ENCODE measurements around the gene YEATS2. TPM values are rescaled to one million over a fixed set of nuclear protein-coding genes. Genes with fewer than 3 reads are reported as not detected.

YEATS2 gene
- total and polyA plus RNA-seq, 8 donors, result 28.4 to 48.8 (median 44.1) TPM

DNA sequence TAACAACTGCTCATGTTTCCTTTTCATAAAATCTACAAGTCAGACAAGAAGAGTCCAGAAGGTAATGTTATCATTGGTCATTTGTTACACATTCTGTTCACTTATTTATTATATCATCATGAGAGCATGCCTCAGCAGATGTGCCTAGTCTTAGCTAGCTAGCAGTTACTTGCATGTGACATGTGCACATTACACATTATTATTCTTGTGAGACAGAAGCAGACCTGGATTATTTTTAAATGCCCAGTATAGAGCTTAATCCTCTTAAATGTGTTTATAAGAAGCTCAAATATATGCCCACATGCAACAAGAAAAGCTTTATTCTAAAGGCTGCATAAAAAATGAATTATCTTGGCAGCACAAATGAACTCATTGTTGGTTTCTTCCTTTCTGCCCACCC is 12.6 kb downstream of the YEATS2 start:
- ATAC-seq (no peak), DNase-seq (no peak)
- Histone ChIP-seq H3K9me3 (no peaks in the 10 kb centered on the region), H3K4me3 (no peak overlapping the region), H3K36me3 (peaks cover 0 to 3% of the 10 kb centered on the region in 2 donors), H3K27ac (no peak overlapping the region), H3K27me3 (no peaks in the 10 kb centered on the region), H3K4me1 (no peaks in the 10 kb centered on the region)
- TF ChIP-seq, protein P1, sequence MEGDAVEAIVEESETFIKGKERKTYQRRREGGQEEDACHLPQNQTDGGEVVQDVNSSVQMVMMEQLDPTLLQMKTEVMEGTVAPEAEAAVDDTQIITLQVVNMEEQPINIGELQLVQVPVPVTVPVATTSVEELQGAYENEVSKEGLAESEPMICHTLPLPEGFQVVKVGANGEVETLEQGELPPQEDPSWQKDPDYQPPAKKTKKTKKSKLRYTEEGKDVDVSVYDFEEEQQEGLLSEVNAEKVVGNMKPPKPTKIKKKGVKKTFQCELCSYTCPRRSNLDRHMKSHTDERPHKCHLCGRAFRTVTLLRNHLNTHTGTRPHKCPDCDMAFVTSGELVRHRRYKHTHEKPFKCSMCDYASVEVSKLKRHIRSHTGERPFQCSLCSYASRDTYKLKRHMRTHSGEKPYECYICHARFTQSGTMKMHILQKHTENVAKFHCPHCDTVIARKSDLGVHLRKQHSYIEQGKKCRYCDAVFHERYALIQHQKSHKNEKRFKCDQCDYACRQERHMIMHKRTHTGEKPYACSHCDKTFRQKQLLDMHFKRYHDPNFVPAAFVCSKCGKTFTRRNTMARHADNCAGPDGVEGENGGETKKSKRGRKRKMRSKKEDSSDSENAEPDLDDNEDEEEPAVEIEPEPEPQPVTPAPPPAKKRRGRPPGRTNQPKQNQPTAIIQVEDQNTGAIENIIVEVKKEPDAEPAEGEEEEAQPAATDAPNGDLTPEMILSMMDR (IDR thresholded peaks at IDR 0.05), result no peak
- intact Hi-C loops (cut with DNase I), result no loop called here

DNA sequence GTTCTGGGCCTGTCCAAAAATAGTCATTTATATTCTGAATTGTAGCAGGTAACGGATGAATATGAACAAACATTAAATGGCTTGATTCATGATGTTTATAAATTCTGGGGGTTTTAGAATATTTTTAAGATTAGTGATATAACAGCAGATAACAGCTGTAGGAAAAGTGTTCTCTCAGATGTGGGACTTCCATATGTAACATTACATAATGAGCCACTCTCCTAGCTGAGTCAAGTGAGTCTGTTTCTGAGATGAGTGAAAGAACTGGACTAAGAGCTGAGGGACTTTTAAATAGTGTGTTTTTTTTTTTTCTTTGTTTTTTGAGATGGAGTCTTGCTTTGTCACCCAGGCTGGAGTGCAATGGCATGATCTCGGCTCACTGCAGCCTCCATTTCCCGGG is 13.9 kb downstream of the YEATS2 start:
- Histone ChIP-seq H3K27ac (no peak overlapping the region), H3K27me3 (no peaks in the 10 kb centered on the region), H3K4me3 (no peak overlapping the region), H3K4me1 (peaks cover 0 to 5% of the 10 kb centered on the region in 2 donors), H3K9me3 (no peaks in the 10 kb centered on the region), H3K36me3 (peaks cover 0 to 16% of the 10 kb centered on the region in 2 donors)
- DNase-seq, result no peak
- TF ChIP-seq, protein P1 (IDR thresholded peaks at IDR 0.05), result no peak
- no peak for ATAC-seq
- intact Hi-C loops (cut with DNase I), result no loop called here

DNA sequence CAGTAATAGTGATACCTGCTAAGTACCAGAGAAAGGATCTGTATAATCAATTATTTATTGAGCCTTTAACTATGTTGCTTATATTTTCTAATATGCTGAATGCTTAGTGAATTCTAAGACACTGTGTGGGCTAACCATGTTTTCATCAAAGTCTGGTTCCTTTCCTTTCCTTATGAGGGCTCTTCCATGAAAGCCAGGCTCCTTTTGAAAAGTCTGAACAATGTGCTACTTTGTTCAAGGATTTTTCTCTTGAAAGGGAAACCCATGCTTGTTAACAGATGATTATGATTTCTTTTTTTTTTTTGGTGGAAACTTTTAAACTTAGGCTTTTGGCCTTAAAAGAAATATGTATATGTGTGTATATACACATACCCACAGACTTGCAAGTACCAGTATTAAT is 17.0 kb downstream of the YEATS2 start:
- intact Hi-C loops (cut with DNase I), result no loop called here
- Histone ChIP-seq H3K4me3 (no peak overlapping the region), H3K27ac (no peak overlapping the region), H3K36me3 (peaks cover 0 to 47% of the 10 kb centered on the region in 2 donors), H3K9me3 (no peaks in the 10 kb centered on the region), H3K27me3 (no peaks in the 10 kb centered on the region), H3K4me1 (peaks cover 0 to 8% of the 10 kb centered on the region in 2 donors)
- ATAC-seq (no peak), DNase-seq (no peak)
- TF ChIP-seq, protein P1 (IDR thresholded peaks at IDR 0.05), result no peak

DNA sequence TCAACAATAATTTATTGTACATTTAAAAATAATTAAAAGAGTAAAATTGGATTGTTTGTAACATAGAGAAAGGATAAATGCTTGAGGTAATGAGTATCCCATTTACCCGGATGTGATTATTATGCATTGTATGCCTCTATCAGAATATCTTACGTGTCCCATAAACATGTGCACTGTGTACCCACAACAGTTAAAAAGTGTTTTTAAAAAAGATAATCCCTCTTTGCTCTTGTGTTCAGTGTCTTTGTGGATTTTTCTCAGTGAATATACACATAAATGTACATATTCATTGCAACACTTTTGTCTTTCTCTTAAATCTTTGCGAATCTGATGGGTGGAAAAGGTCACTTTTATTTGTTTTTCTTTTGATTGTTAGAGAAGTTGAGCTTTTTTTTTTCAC is 20.4 kb downstream of the YEATS2 start:
- DNase-seq (no peak), ATAC-seq (no peak)
- Histone ChIP-seq H3K4me1 (peaks cover 0 to 8% of the 10 kb centered on the region in 2 donors), H3K4me3 (no peak overlapping the region), H3K27me3 (no peaks in the 10 kb centered on the region), H3K9me3 (no peaks in the 10 kb centered on the region), H3K36me3 (peaks cover 0 to 78% of the 10 kb centered on the region in 2 donors), H3K27ac (no peak overlapping the region)
- intact Hi-C loops (cut with DNase I), result no loop called here
- TF ChIP-seq, protein P1 (IDR thresholded peaks at IDR 0.05), result no peak

DNA sequence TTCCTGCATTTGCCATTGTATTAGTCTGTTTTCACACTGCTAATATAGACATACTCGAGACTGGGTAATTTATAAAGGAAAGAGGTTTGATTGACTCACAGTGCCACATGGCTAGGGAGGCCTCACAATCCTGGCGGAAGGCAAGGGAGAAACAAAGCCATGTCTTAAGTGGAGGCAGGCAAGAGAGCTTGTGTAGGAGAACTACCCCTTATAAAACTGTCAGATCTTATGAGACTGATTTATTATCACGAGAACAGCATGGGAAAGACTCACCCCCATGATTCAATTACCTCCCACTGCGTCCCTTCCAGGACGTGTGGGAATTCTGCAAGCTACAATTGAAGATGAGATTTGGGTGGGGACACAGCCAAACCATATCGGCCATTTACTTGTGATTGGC is 27.8 kb downstream of the YEATS2 start:
- no peak for DNase-seq
- Histone ChIP-seq H3K36me3 (peaks cover 0 to 97% of the 10 kb centered on the region in 2 donors), H3K4me3 (no peak overlapping the region), H3K27me3 (no peaks in the 10 kb centered on the region), H3K4me1 (no peaks in the 10 kb centered on the region), H3K27ac (no peak overlapping the region), H3K9me3 (no peaks in the 10 kb centered on the region)
- no peak for ATAC-seq
- TF ChIP-seq, protein P1 (IDR thresholded peaks at IDR 0.05), result no peak
- intact Hi-C loops (cut with DNase I), result no loop called here
